ENCODE data around the gene CST7.

CST7 gene

DNA sequence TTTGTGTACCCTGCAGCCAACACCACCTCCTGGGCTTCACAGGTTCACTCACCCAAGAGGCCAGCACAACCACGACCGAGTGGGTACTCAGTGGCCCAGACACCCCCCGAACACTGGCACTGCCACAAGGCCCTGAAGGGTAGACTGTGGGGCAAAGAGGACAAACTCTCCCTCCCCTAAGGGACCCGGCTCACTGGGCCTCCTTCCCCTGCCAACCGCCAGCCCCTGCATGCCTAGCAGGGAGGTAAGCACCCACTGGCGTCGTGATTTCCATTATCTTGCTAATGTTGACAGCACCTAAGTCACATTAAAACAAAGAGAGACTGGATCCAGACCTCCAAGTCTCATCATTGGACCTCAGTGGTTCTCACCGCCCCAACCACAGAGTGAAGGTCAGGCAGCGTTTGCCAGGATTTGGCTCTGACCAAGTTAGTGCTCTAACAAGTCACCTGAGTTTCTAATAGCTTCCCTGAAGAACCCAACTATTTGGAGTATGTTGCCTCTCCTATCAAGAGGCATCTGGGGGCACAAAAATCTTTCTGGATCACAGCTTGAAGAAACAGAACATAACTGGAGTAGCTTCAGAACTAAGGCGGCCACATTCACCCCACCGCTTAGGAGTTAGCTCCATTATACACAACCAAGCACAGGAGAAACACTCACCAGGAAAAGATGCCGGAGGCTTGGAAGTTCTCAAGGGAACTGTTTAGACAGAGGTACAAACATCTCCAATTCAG is 57.5 kb downstream of the CST7 start:
- H3K4me3 ChIP-seq (ENCODE audit: low read depth, low read length, poor library complexity, severe bottlenecking), result no peak overlapping the region
- no peaks in the 10 kb centered on the region for H3K79me2 ChIP-seq (ENCODE audit: insufficient read depth, low read length)
- H2AFZ ChIP-seq (ENCODE audit: low read length), result no peak overlapping the region
- H3K27ac ChIP-seq (ENCODE audit: low read depth, low read length, poor library complexity, severe bottlenecking), result no peak overlapping the region
- no peaks in the 10 kb centered on the region for H3K9me3 ChIP-seq (ENCODE audit: low read length)
- H4K20me1 ChIP-seq (ENCODE audit: insufficient read depth, low read length), result no peaks in the 10 kb centered on the region
- H3F3A ChIP-seq (ENCODE audit: insufficient read depth, low read length), result no peaks in the 10 kb centered on the region
- H3K9ac ChIP-seq (ENCODE audit: low read length), result no peak overlapping the region
- no peaks in the 10 kb centered on the region for H3K27me3 ChIP-seq (ENCODE audit: insufficient read depth, low read length)
- no peaks in the 10 kb centered on the region for H3K4me1 ChIP-seq (ENCODE audit: insufficient read depth, low read length, severe bottlenecking)
- no peak overlapping the region for H3K4me2 ChIP-seq (ENCODE audit: low read length)
- no peaks in the 10 kb centered on the region for H3K36me3 ChIP-seq (ENCODE audit: insufficient read depth, low read length)
- H3K9me2 ChIP-seq (ENCODE audit: low read depth, low read length), result no peaks in the 10 kb centered on the region
- TF ChIP-seq CTCF (IDR thresholded peaks at IDR 0.05; ENCODE audit: low read length) (no peak), EZH2 (IDR thresholded peaks at IDR 0.05; ENCODE audit: borderline replicate concordance, low read length) (no peak)

DNA sequence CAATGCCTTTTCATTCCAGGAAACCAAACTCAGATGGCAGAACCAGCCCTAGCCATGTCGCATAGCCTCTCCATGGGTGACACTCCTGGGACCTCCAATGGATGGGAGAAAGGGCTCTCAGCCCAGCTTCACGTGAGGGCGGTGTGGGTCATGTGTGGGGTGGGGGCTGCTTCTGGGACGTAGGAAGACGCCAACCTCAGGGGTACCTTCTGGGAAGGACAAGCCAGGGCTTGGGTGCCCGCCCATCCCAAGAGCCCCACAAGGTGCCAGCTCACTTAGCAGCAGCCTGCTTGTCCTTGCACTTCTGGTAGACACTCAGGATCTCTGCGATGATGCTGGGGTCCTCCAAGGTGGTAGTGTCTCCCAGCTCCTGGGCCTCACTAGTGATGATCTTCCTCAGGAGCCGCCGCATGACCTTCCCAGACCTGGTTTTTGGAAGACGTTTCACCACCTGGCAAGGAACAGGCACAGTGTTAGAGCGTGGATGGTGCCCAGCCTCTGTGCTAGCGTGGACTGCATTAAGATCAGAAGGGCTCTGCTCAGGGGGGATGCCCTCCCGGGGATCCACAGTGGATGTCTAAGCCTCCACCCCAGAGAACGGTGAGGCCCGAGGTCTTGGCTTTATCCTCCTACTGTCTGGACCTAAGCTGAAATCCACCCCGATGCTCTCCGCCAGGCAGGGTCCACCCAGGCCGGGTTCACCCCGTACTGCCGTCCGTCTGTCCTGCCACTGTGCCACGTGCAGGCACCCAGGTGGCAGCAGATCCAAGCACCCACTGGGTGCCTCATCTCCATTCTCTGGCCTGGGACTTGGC is 58.6 kb downstream of the CST7 start:
- no peak overlapping the region for H3K4me2 ChIP-seq (ENCODE audit: low read length)
- H3K27ac ChIP-seq (ENCODE audit: low read depth, low read length, poor library complexity, severe bottlenecking), result no peak overlapping the region
- H3K9me3 ChIP-seq (ENCODE audit: low read length), result no peaks in the 10 kb centered on the region
- no peaks in the 10 kb centered on the region for H3F3A ChIP-seq (ENCODE audit: insufficient read depth, low read length)
- no peaks in the 10 kb centered on the region for H3K79me2 ChIP-seq (ENCODE audit: insufficient read depth, low read length)
- H3K4me1 ChIP-seq (ENCODE audit: insufficient read depth, low read length, severe bottlenecking), result no peaks in the 10 kb centered on the region
- no peaks in the 10 kb centered on the region for H3K27me3 ChIP-seq (ENCODE audit: insufficient read depth, low read length)
- TF ChIP-seq EZH2 (IDR thresholded peaks at IDR 0.05; ENCODE audit: borderline replicate concordance, low read length), result no peak
- TF ChIP-seq CTCF (IDR thresholded peaks at IDR 0.05; ENCODE audit: low read length), result no peak
- H3K9ac ChIP-seq (ENCODE audit: low read length), result no peak overlapping the region
- H3K36me3 ChIP-seq (ENCODE audit: insufficient read depth, low read length), result no peaks in the 10 kb centered on the region
- no peaks in the 10 kb centered on the region for H4K20me1 ChIP-seq (ENCODE audit: insufficient read depth, low read length)
- H3K4me3 ChIP-seq (ENCODE audit: low read depth, low read length, poor library complexity, severe bottlenecking), result no peak overlapping the region
- no peak overlapping the region for H2AFZ ChIP-seq (ENCODE audit: low read length)
- no peaks in the 10 kb centered on the region for H3K9me2 ChIP-seq (ENCODE audit: low read depth, low read length)

DNA sequence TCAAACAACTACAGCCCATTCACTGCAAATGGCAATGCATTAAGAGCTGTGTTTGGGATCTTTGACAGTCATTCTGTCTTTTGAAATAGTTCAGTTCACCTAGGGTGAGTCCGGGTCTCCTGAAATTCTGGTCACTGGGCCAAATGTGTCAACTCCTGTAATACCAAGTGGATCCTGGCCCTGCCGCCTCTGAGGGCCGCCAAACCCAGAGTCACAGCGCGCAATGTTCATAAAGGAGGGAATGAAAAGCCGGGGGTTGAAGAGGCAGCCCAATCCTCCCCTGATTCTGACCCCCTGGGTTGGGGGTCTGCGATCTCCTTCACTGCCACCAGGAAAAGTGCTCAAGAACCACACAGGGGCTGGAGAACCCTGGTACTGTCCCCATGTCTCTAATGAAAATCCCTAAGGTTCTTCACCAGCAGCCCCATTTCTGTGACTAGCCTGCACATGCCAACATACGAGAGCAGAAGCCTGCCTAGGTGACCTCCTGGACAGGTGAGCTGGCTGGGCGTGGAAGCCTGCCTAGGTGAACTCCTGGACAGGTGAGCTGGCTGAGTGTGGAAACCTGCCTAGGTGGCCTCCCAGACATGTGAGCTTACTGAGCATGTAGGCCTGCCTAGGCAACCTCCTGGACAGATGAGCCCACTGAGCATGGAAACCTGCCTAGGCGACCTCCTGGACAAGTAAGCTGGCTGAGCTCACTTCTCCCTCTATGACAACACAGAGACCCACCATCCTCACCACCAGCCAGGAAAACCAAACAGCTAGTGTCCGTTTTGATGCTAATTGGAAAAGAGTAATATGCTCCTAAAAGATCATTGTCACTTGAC is 59.5 kb downstream of the CST7 start:
- Histone ChIP-seq H2AFZ (ENCODE audit: low read length) (no peak overlapping the region), H4K20me1 (ENCODE audit: insufficient read depth, low read length) (no peaks in the 10 kb centered on the region), H3K9ac (ENCODE audit: low read length) (no peak overlapping the region), H3F3A (ENCODE audit: insufficient read depth, low read length) (no peaks in the 10 kb centered on the region), H3K9me2 (ENCODE audit: low read depth, low read length) (no peaks in the 10 kb centered on the region), H3K4me1 (ENCODE audit: insufficient read depth, low read length, severe bottlenecking) (no peaks in the 10 kb centered on the region), H3K36me3 (ENCODE audit: insufficient read depth, low read length) (no peaks in the 10 kb centered on the region), H3K9me3 (ENCODE audit: low read length) (no peaks in the 10 kb centered on the region), H3K4me2 (ENCODE audit: low read length) (no peak overlapping the region), H3K27ac (ENCODE audit: low read depth, low read length, poor library complexity, severe bottlenecking) (no peak overlapping the region), H3K4me3 (ENCODE audit: low read depth, low read length, poor library complexity, severe bottlenecking) (no peak overlapping the region), H3K79me2 (ENCODE audit: insufficient read depth, low read length) (no peaks in the 10 kb centered on the region), H3K27me3 (ENCODE audit: insufficient read depth, low read length) (no peaks in the 10 kb centered on the region)
- TF ChIP-seq CTCF (IDR thresholded peaks at IDR 0.05; ENCODE audit: low read length) (no peak), EZH2 (IDR thresholded peaks at IDR 0.05; ENCODE audit: borderline replicate concordance, low read length) (no peak)
